Loucy (cell line): ENCODE results near the gene NHSL2.

ENCODE experiments used
- CTCF ChIP-seq: fragments of 200-600 bp; sonication (generic); conservative IDR thresholded peaks from 2 replicates; pipeline ENCODE4 v1.5.1; 2014; ENCODE audit warnings: mild to moderate bottlenecking, antibody characterized with exemption, low read length
- EZH2phosphoT487 ChIP-seq: fragments of 200-600 bp; IDR thresholded peaks from 2 replicates; pipeline ENCODE4 v1.6.1; 2018; ENCODE audit warnings: antibody characterized with exemption, mild to moderate bottlenecking, moderate library complexity, borderline replicate concordance

GRCh38 chrX:71917621-71918343 lies 7.1 kb downstream of the NHSL2 start:
- TF ChIP-seq CTCF, result no peak
- TF ChIP-seq EZH2phosphoT487, result no peak
